K562 (cell line): Measurements from ENCODE around the gene TMEM218. TPM values are rescaled to one million over a fixed set of nuclear protein-coding genes. Genes with fewer than 3 reads are reported as not detected.
"Not testable (repeated sequence)": the region's sequence is repeated elsewhere in the genome, so short reads cannot be mapped to it uniquely, and the experiment has no call there.

Experiments used
- ATAC-seq: fragments of 200-7000 bp; cut with Tn5 transposase; 3 replicates; pipeline ENCODE4 v1.9.1; 2020; ENCODE audit warnings: moderate library complexity
- BruUV-seq: library from RNA; stranded (reverse); fragments of 400-500 nt; replicated peaks from 2 replicates; lab custom pipeline; 2021; lab: Mats Ljungman, UMichigan
- CTCF ChIA-PET: fragments of 300-600 bp; formaldehyde crosslinking; extraction: SDS; loops from one replicate; lab custom pipeline; 2021; ENCODE audit warnings: low intra/inter-chr PET ratio; lab: Yijun Ruan, JAX
- POLR2A ChIA-PET: fragments of 300-600, 350-650 bp; sonication (Branson Sonifier 250); formaldehyde crosslinking; extraction: SDS; loops from one replicate; lab custom pipeline; 2021; ENCODE audit warnings: antibody characterized with exemption, inconsistent platforms; lab: Yijun Ruan, JAX
- DNase-seq, 4 experiments: peaks; one replicate each; pipeline versions ENCODE4 v3.0.0 to v3.0.0-alpha.2; 2011 to 2018; ENCODE audit warnings: low spot score in 3 of 4, mixed read lengths in 3 of 4; ENCODE audit errors: extremely low read depth in 1 of 4
- FAIRE-seq: peaks from 2 replicates; lab custom pipeline; 2011; peaks lifted over from hg19 to GRCh38; lab: Jason Lieb, UNC
- H2AFZ ChIP-seq: 2 replicates; pipeline ENCODE4 v1.6.0; 2011; ENCODE audit warnings: low read depth, low read length, control low read depth, inconsistent platforms
- H3K27ac ChIP-seq: fragments of 200-600 bp; 3 replicates; pipeline ENCODE4 v1.8.0; 2011; ENCODE audit warnings: low read depth, mild to moderate bottlenecking, control low read depth, inconsistent platforms, low read length, moderate library complexity, mixed read lengths; ENCODE audit errors: extremely low read depth
- H3K27me3 ChIP-seq, 2 experiments: fragments of 300-600 bp in 1 of 2; 2 replicates in 1 of 2; 3 replicates in 1 of 2; pipeline versions ENCODE4 v1.6.0 to v1.8.0; 2011; ENCODE audit warnings: inconsistent platforms in 2 of 2, low read length in 2 of 2, mild to moderate bottlenecking in 1 of 2, mixed read lengths in 1 of 2, moderate library complexity in 1 of 2; ENCODE audit not compliant: control insufficient read depth in 2 of 2, insufficient read depth in 2 of 2
- H3K36me3 ChIP-seq: fragments of 300-600 bp; 3 replicates; pipeline ENCODE4 v1.8.0; 2011; ENCODE audit warnings: mild to moderate bottlenecking, low read length, inconsistent platforms; ENCODE audit not compliant: control insufficient read depth, insufficient read depth
- H3K4me1 ChIP-seq, 2 experiments: fragments of 200-600 bp in 1 of 2; replicated peaks in 1 of 2; 2 replicates in 1 of 2; 3 replicates in 1 of 2; pipeline versions ENCODE4 v1.5.1 to v1.8.0; 2011; ENCODE audit warnings: inconsistent platforms in 2 of 2, low read length in 2 of 2, mild to moderate bottlenecking in 1 of 2, mixed read lengths in 1 of 2, moderate library complexity in 1 of 2; ENCODE audit not compliant: control insufficient read depth in 2 of 2, insufficient read depth in 2 of 2
- H3K4me2 ChIP-seq: 2 replicates; pipeline ENCODE4 v1.6.1; 2011; ENCODE audit warnings: low read length, control low read depth, inconsistent platforms, mixed read lengths; ENCODE audit not compliant: insufficient read depth
- H3K4me3 ChIP-seq: fragments of 200-600 bp; sonication (generic), shearing (Covaris generic); 2 replicates; pipeline ENCODE4 v1.5.1; 2016; ENCODE audit warnings: control low read depth, inconsistent platforms
- H3K79me2 ChIP-seq: fragments of 200-600 bp; 3 replicates; pipeline ENCODE4 v1.8.0; 2011; ENCODE audit warnings: low read length, inconsistent platforms; ENCODE audit not compliant: control insufficient read depth, insufficient read depth
- H3K9ac ChIP-seq, 2 experiments: 2 replicates each; pipeline versions ENCODE4 v1.6.0 to v1.6.1; 2011; ENCODE audit warnings: low read depth in 2 of 2, low read length in 2 of 2, control low read depth in 1 of 2, inconsistent platforms in 1 of 2, mild to moderate bottlenecking in 1 of 2, mixed read lengths in 1 of 2; ENCODE audit not compliant: insufficient read depth in 1 of 2
- H3K9me1 ChIP-seq: one replicate; pipeline ENCODE4 v1.6.0; 2011; ENCODE audit warnings: inconsistent platforms, mild to moderate bottlenecking, low read length, moderate library complexity; ENCODE audit not compliant: control insufficient read depth, insufficient read depth
- H3K9me3 ChIP-seq: replicated peaks from 2 replicates; pipeline ENCODE4 v1.5.1; 2011; ENCODE audit warnings: low read depth, low read length, inconsistent platforms; ENCODE audit not compliant: control insufficient read depth, insufficient read depth
- H4K20me1 ChIP-seq: replicated peaks from 2 replicates; pipeline ENCODE4 v1.6.1; 2011; ENCODE audit warnings: low read length, inconsistent platforms, mixed read lengths; ENCODE audit not compliant: control insufficient read depth, insufficient read depth
- NEUROD1 ChIP-seq: fragments of 150-350 bp; IDR thresholded peaks from 2 replicates; pipeline ENCODE4 v1.6.1; 2014; ENCODE audit warnings: borderline replicate concordance, low read length, low read depth; ENCODE audit not compliant: partially characterized antibody
- POLR3A ChIP-seq: IDR thresholded peaks from 2 replicates; pipeline ENCODE4 v1.6.1; 2011; ENCODE audit warnings: borderline replicate concordance, mild to moderate bottlenecking, moderate library complexity; ENCODE audit not compliant: insufficient read length, insufficient read depth; ENCODE audit errors: extremely low read depth
- SPI1 ChIP-seq: IDR thresholded peaks from 2 replicates; pipeline ENCODE4 v1.6.1; 2011; ENCODE audit warnings: low read depth, low read length, control low read depth, borderline replicate concordance
- THRAP3 ChIP-seq: fragments of 450-650 bp; IDR thresholded peaks from 2 replicates; pipeline ENCODE4 v1.6.1; 2016; ENCODE audit warnings: mild to moderate bottlenecking, inconsistent platforms, borderline replicate concordance
- ZC3H4 ChIP-seq: sonication (generic); formaldehyde crosslinking; IDR thresholded peaks from 2 replicates; pipeline ENCODE4 v1.9.0; 2021; ENCODE audit warnings: missing genetic modification reagents, borderline replicate concordance
- WGBS: fragments of 100-300 bp; shearing (Covaris generic); methylation state at CpG from one replicate; pipeline ENCODE4 v1.1.6; 2016; ENCODE audit warnings: low coverage, mixed read lengths; ENCODE audit not compliant: insufficient coverage; ENCODE audit errors: missing lambda C conversion rate; 5-methylcytosine and 5-hydroxymethylcytosine counted together
- in situ Hi-C: fragments of 300-500 bp; cut with MboI; formaldehyde crosslinking; loops from 4 replicates; pipeline ENCODE4 v1.15.0; 2018; ENCODE audit warnings: inconsistent platforms, mixed read lengths
- intact Hi-C: fragments of 100-400 bp; cut with micrococcal nuclease; formaldehyde crosslinking; loops from 2 replicates; pipeline ENCODE4 v1.14.2; 2022
- polyA plus RNA-seq, 8 experiments: library from polyadenylated mRNA; depleted of rRNA in 4 of 8; stranded (reverse) in 5 of 8; unstranded in 3 of 8; fragments of >200 nt; fragmentation: Nextera tagmentation in 2 of 8; fragmentation: Illumina TruSeq in 1 of 8; extraction: Ambion mirVana in 2 of 8; extraction: Trizol in 1 of 8; gene quantifications; 2 replicates each; pipeline versions ENCODE4 v1.2.1 to v1.2.3, GENCODE V29; 2011 to 2014; ENCODE audit warnings: inconsistent platforms in 1 of 8, missing spikeins in 1 of 8
- total RNA-seq, 7 experiments: library from RNA; depleted of rRNA in 6 of 7; stranded (reverse); fragments of >200 nt in 6 of 7; fragmentation: Illumina TruSeq in 2 of 7; extraction: Trizol in 2 of 7; gene quantifications; 2 replicates each; pipeline versions ENCODE4 v1.2.1 to v1.2.3, GENCODE V29; 2011 to 2021; ENCODE audit warnings: low replicate concordance in 1 of 7
- TF ChIP-seq, protein P1 (sequence below): fragments of 450-650 bp; IDR thresholded peaks from 2 replicates; pipeline ENCODE4 v1.6.1; 2016; ENCODE audit warnings: borderline replicate concordance
- TF ChIP-seq, protein P2 (sequence below): fragments of 450-650 bp; formaldehyde crosslinking; IDR thresholded peaks from 2 replicates; pipeline ENCODE4 v1.4.0; 2022; ENCODE audit warnings: missing genetic modification characterization
- TF ChIP-seq, protein P3 (sequence below): sonication (generic); formaldehyde crosslinking; IDR thresholded peaks from 2 replicates; pipeline ENCODE4 v1.8.0; 2022; ENCODE audit warnings: missing genetic modification reagents, mild to moderate bottlenecking, borderline replicate concordance

The TMEM218 gene
- total and polyA plus RNA-seq, 9 of the 15 experiments (the other 6 are each of a cell fraction or from before 2014, with no cell fraction given): 13.4 to 32.2 (median 25.4) TPM

DNA sequence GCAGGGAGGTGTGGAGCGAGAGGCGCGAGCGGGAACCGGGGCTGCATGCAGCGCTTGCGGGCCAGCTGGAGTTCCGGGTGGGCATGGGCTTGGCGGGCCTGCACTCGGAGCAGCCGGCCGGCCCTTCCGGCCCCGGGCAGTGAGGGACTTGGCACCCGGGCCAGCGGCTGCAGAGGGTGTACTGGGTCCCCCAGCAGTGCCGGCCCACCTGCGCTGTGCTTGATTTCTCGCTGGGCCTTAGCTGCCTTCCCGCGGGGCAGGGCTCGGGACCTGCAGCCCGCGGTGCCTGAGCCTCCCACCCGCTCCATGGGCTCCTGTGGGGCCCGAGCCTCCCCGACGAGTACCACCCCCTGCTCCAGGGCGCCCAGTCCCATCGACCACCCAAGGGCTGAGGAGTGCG lies 21.9 kb downstream of the TMEM218 start:
- H3K4me1 ChIP-seq, H2AFZ ChIP-seq, intact Hi-C loops, in situ Hi-C loops, ATAC-seq, H3K36me3 ChIP-seq, H3K4me3 ChIP-seq, H3K4me2 ChIP-seq, BruUV-seq, FAIRE-seq, H3K27me3 ChIP-seq, H4K20me1 ChIP-seq, H3K27ac ChIP-seq, H3K9me3 ChIP-seq, H3K9ac ChIP-seq, H3K9me1 ChIP-seq, H3K79me2 ChIP-seq, DNase-seq: not testable (repeated sequence)
- 80% methylated on average over 1 of the region's 31 CpGs for WGBS
- ChIA-PET POLR2A (interaction anchor here (1.2 to 2.5 kb wide), 2 partner anchors 13 to 17 kb away, joined by 3 to 6 read pairs; no protein-coding TSS in a partner anchor), CTCF (interaction anchor here (0.6 kb wide), 1 partner anchor 127 kb away, joined by 3 read pairs; no protein-coding TSS in a partner anchor)

DNA sequence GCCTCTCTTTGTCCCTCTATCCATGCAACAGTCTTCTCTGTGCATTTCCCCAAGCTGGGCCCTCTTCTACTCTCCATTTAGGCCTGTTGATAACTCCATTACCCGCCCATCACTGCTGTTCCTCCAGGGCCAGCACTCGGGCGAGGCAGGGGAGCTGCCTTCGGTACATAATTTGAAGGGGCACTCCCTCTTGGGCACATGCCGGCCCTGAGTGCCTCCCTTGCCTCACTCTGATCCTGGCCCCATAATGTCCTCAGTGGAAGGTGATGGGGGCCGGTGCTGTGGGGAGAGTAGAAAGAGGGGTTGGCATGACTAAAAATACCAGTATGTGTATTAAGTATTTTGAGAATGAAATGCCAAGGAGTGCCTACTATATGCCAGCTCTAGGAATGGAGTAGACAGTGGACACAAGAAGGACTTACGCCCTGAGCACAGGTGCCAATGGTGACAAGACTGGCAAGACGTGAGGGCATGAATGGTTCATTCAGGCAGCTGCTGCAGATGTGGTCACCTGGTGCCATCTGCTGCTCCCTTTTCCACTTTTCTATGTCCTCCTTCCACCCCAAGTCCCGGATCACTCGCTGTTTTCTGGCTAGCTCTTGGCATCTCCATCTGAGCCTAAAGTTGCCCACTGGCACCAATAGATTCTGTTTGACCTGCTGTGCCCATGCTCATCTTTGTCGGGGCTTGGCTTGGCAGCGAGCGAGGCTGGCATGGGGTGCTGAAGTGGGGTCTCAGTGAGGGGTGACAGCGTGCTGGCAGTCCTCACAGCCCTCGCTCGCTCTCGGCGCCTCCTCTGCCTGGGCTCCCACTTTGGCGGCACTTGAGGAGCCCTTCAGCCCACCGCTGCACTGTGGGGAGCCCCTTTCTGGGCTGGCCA lies 22.6 kb downstream of the TMEM218 start:
- Histone ChIP-seq H3K36me3 (no peaks in the 10 kb centered on the region), H3K4me1 (peaks cover 0 to 7% of the 10 kb centered on the region in 2 experiments; a peak in 2 of 5 replicates), H3K79me2 (no peaks in the 10 kb centered on the region), H3K9me3 (no peaks in the 10 kb centered on the region), H3K4me2 (no peak overlapping the region), H3K9me1 (no peaks in the 10 kb centered on the region), H3K9ac (no peak overlapping the region), H3K27ac (no peak overlapping the region), H4K20me1 (0 out of 2 replicates have a peak, but pooled peaks cover 3% of the 10 kb centered on the region), H3K4me3 (no peak overlapping the region), H3K27me3 (no peaks in the 10 kb centered on the region), H2AFZ (no peak overlapping the region)
- CTCF ChIA-PET: interaction anchor here (0.6 kb wide), 1 partner anchor 127 kb away, joined by 3 read pairs; no protein-coding TSS in a partner anchor
- FAIRE-seq: no peak
- in situ Hi-C loops (no loop called here), intact Hi-C loops (no loop called here)
- no peak for ATAC-seq
- no TSS peak for BruUV-seq
- POLR2A ChIA-PET: interaction anchor here (0.8 to 2.5 kb wide), 4 partner anchors 10 to 314 kb away, joined by 3 to 6 read pairs (median 3); no protein-coding TSS in a partner anchor
- WGBS: 43% methylated on average over 12 of the region's 20 CpGs
- no peak for DNase-seq
- no peak for TF ChIP-seq SPI1
- TF ChIP-seq ZC3H4 (CRISPR knock-in tag): no peak
- no peak for TF ChIP-seq THRAP3
- TF ChIP-seq, protein P1, sequence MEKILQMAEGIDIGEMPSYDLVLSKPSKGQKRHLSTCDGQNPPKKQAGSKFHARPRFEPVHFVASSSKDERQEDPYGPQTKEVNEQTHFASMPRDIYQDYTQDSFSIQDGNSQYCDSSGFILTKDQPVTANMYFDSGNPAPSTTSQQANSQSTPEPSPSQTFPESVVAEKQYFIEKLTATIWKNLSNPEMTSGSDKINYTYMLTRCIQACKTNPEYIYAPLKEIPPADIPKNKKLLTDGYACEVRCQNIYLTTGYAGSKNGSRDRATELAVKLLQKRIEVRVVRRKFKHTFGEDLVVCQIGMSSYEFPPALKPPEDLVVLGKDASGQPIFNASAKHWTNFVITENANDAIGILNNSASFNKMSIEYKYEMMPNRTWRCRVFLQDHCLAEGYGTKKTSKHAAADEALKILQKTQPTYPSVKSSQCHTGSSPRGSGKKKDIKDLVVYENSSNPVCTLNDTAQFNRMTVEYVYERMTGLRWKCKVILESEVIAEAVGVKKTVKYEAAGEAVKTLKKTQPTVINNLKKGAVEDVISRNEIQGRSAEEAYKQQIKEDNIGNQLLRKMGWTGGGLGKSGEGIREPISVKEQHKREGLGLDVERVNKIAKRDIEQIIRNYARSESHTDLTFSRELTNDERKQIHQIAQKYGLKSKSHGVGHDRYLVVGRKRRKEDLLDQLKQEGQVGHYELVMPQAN: no peak
- TF ChIP-seq POLR3A: no peak
- TF ChIP-seq, protein P2, sequence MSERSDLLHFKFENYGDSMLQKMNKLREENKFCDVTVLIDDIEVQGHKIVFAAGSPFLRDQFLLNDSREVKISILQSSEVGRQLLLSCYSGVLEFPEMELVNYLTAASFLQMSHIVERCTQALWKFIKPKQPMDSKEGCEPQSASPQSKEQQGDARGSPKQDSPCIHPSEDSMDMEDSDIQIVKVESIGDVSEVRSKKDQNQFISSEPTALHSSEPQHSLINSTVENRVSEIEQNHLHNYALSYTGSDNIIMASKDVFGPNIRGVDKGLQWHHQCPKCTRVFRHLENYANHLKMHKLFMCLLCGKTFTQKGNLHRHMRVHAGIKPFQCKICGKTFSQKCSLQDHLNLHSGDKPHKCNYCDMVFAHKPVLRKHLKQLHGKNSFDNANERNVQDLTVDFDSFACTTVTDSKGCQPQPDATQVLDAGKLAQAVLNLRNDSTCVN (CRISPR knock-in tag): no peak
- no peak for TF ChIP-seq NEUROD1
- TF ChIP-seq, protein P3, sequence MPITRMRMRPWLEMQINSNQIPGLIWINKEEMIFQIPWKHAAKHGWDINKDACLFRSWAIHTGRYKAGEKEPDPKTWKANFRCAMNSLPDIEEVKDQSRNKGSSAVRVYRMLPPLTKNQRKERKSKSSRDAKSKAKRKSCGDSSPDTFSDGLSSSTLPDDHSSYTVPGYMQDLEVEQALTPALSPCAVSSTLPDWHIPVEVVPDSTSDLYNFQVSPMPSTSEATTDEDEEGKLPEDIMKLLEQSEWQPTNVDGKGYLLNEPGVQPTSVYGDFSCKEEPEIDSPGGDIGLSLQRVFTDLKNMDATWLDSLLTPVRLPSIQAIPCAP: no peak
